Pancreas (tissue), 10 donors: ENCODE results near the gene CMC1. TPM values are rescaled to one million over a fixed set of nuclear protein-coding genes. Genes with fewer than 3 reads are reported as not detected.
"Not testable (repeated sequence)": the region's sequence is repeated elsewhere in the genome, so short reads cannot be mapped to it uniquely, and the experiment has no call there.

Experiments
- ATAC-seq, 4 donors: fragments of 200-7000 bp; cut with Tn5 transposase; one replicate each; pipeline versions ENCODE4 v1.8.0 to v1.9.1; 2020; ENCODE audit warnings: mild to moderate bottlenecking in 4 of 4, moderate library complexity in 4 of 4
- DNase-seq, 6 donors: peaks; one replicate each; pipeline ENCODE4 v3.0.0-alpha.2; 2020
- FAIRE-seq: peaks from 2 replicates; lab custom pipeline; 2012; peaks lifted over from hg19 to GRCh38; lab: Jason Lieb, UNC
- H3K27ac ChIP-seq, 4 donors: fragments of 200-600 bp; sonication (generic); 1 replicate in 3 of 4; 2 replicates in 1 of 4; pipeline versions ENCODE4 v1.5.0 to v1.8.0; 2020
- H3K27me3 ChIP-seq, 4 donors: fragments of 200-600 bp; one replicate each; pipeline ENCODE4 v1.8.0; 2021
- H3K36me3 ChIP-seq, 3 donors: fragments of 200-600 bp; sonication (generic) in 1 of 3; one replicate each; pipeline versions ENCODE4 v1.5.0 to v1.8.0; 2020 to 2021
- H3K4me1 ChIP-seq, 3 donors: fragments of 200-600 bp; one replicate each; pipeline ENCODE4 v1.8.0; 2021
- H3K4me3 ChIP-seq, 4 donors: fragments of 200-600 bp; sonication (generic) in 2 of 4; one replicate each; pipeline versions ENCODE4 v1.5.0 to v1.8.0; 2020 to 2021
- H3K9me3 ChIP-seq, 4 donors: fragments of 200-600 bp; one replicate each; pipeline ENCODE4 v1.8.0; 2021
- WGBS, 2 donors: extraction: QIAGEN DNeasy Blood & Tissue Kit; methylation state at CpG; one replicate each; pipeline ENCODE4 v1.1.7; 2013; 5-methylcytosine and 5-hydroxymethylcytosine counted together
- intact Hi-C, 3 donors: fragments of 100-400 bp; cut with DNase I; formaldehyde crosslinking; loops; one replicate each; pipeline versions ENCODE4 v1.11.1 to v1.14.2; 2022
- polyA plus RNA-seq, 2 donors: library from polyadenylated mRNA; stranded (reverse); fragments of 200-250 nt; gene quantifications; one replicate each; pipeline ENCODE4 v1.2.3, GENCODE V29; 2013
- total RNA-seq, 6 donors: library from RNA; stranded (reverse); fragmentation: NEBNext Ultra II Directional in 4 of 6; extraction: Animal tissue kit (Norgen Biotek cat#: 25700) in 4 of 6; gene quantifications; one replicate each; pipeline versions ENCODE4 v1.2.1 to v1.2.4, GENCODE V29; 2021 to 2023
- TF ChIP-seq, protein P1 (sequence below), 4 donors: fragments of 200-600 bp; sonication (generic) in 3 of 4; IDR thresholded peaks; one replicate each; pipeline versions ENCODE4 v1.5.0 to v1.8.0; 2021; ENCODE audit warnings: antibody characterized with exemption in 4 of 4
- donor health status: healthy with polysubstance abuse.
- donor health status: DM: no; HTN: no; CAD: no; lungs with moderate emphysema.
- donor health status: DM: no; HTN: no; CAD: no.
- donor health status: control.
- donor health status: control.
- donor health status: Bipolar disorder and iron deficiency.
- donor health status: DM: yes; HTN: yes; CAD: no.
- donor health status: DM: no; HTN: no; CAD: no.
- donor health status: DM: no; HTN: no; CAD: no.
- donor health status: DM: yes; HTN: yes; CAD: no.

The CMC1 gene
- total RNA-seq = 1 to 10 TPM; 4.3 to 9.3 (median 7.1) TPM
- 10 to 100 TPM; 16.4 to 23.9 TPM for polyA plus RNA-seq

- no peaks in the 10 kb centered on the region for H3K36me3 ChIP-seq
- peak; percentile 99 for ATAC-seq
- peak within 1 kb of the TSS; percentile 69 to 97 (median 86) for H3K4me3 ChIP-seq
- peak; percentile 37 for FAIRE-seq
- TF ChIP-seq, protein P1, sequence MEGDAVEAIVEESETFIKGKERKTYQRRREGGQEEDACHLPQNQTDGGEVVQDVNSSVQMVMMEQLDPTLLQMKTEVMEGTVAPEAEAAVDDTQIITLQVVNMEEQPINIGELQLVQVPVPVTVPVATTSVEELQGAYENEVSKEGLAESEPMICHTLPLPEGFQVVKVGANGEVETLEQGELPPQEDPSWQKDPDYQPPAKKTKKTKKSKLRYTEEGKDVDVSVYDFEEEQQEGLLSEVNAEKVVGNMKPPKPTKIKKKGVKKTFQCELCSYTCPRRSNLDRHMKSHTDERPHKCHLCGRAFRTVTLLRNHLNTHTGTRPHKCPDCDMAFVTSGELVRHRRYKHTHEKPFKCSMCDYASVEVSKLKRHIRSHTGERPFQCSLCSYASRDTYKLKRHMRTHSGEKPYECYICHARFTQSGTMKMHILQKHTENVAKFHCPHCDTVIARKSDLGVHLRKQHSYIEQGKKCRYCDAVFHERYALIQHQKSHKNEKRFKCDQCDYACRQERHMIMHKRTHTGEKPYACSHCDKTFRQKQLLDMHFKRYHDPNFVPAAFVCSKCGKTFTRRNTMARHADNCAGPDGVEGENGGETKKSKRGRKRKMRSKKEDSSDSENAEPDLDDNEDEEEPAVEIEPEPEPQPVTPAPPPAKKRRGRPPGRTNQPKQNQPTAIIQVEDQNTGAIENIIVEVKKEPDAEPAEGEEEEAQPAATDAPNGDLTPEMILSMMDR (IDR thresholded peaks at IDR 0.05) = no peak
- H3K27me3 ChIP-seq = no peaks in the 10 kb centered on the region
- H3K27ac ChIP-seq = peak within 1 kb of the TSS; percentile 58 to 82 (median 74)
- peak; percentile 98 to 99 (median 99) for DNase-seq
- no peaks in the 10 kb centered on the region for H3K9me3 ChIP-seq
- WGBS, 2 donors = 0 to 1% methylated on average over 68 of the region's 68 CpGs
- intact Hi-C loops = no loop called here
- peaks cover 0 to 15% (median 0%) of the 10 kb centered on the region in 3 donors for H3K4me1 ChIP-seq
Measured at GRCh38 chr3:28241221-28242160, at the start of gene CMC1. Gene CMC1, plus strand, starts transcription at chr3:28241619. Its CDS starts 175 bp downstream, at chr3:28241794.

DNA sequence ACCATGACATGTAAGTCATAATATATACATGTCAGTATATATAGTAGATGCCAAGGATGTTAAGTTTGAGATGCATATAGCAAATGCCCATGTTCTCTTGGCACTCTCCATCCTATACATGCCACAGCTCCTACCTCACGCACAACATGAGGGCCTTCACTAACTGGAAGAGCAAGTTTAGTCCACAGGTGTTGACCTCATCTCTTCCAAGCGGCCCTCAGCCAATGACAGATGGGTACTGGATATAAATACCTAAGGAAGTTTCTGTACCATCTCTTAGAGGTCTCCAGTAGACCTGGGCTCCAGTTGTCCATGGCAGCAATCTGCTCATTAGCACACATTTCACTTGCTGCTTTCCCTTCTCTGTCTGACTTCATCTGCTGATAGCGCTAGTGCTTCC lies 43.3 kb upstream of the CMC1 start:
- no peaks in the 10 kb centered on the region for H3K27me3 ChIP-seq
- no peak overlapping the region for H3K4me3 ChIP-seq
- WGBS, 2 donors = 77 to 86% methylated on average over 3 of the region's 3 CpGs
- no peaks in the 10 kb centered on the region for H3K9me3 ChIP-seq
- intact Hi-C loops = no loop called here
- no peak for ATAC-seq
- FAIRE-seq = no peak
- H3K27ac ChIP-seq = no peak overlapping the region
- no peaks in the 10 kb centered on the region for H3K36me3 ChIP-seq
- no peak for DNase-seq
- TF ChIP-seq, protein P1 (IDR thresholded peaks at IDR 0.05) = no peak
- H3K4me1 ChIP-seq = no peaks in the 10 kb centered on the region

GRCh38 chr3:28198974-28199373 lies 42.4 kb upstream of the CMC1 start:
- Histone ChIP-seq H3K9me3 (no peaks in the 10 kb centered on the region), H3K4me3 (no peak overlapping the region), H3K27ac (no peak overlapping the region), H3K27me3 (no peaks in the 10 kb centered on the region), H3K4me1 (no peaks in the 10 kb centered on the region), H3K36me3 (no peaks in the 10 kb centered on the region)
- TF ChIP-seq, protein P1 (IDR thresholded peaks at IDR 0.05) = no peak
- DNase-seq = no peak
- no peak for ATAC-seq
- no peak for FAIRE-seq
- intact Hi-C loops = no loop called here
- WGBS, 2 donors = 67 to 72% methylated on average over 3 of the region's 3 CpGs

DNA sequence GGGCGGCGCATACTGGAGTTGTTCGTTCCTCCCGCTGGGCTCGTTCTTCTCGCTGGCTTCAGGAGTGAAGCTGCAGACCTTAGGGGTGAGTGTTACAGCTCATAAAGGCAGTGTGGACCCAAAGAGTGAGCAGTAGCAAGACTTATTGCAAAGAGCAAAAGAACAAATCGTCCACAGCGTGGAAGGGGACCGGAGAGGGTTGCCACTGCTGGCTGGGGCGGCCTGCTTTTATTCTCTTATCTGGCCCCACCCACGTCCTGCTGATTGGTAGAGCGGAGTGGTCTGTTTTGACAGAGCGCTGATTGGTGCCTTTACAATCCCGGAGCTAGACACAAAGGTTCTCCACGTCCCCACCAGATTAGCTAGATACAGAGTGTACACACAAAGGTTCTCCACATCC lies 41.8 kb upstream of the CMC1 start:
- H3K27ac ChIP-seq, H3K4me1 ChIP-seq, H3K27me3 ChIP-seq, intact Hi-C loops, H3K9me3 ChIP-seq, FAIRE-seq, DNase-seq, H3K4me3 ChIP-seq, ATAC-seq, H3K36me3 ChIP-seq: not testable (repeated sequence)
- 91 to 95% methylated on average over 15 of the region's 15 CpGs for WGBS, 2 donors

- H3K9me3 ChIP-seq, H3K4me1 ChIP-seq, FAIRE-seq, intact Hi-C loops, H3K36me3 ChIP-seq, H3K27me3 ChIP-seq, H3K27ac ChIP-seq: not testable (repeated sequence)
- peak in 1 of 4 donors; percentile 20 for ATAC-seq
- DNase-seq = peak in 3 of 6 donors; percentile 15 to 58 (median 44)
- 63 to 66% methylated on average over 27 to 47 of the region's 47 CpGs for WGBS, 2 donors
- peak overlapping the region in 3 of 4 donors; percentile 10 to 31 (median 24) for H3K4me3 ChIP-seq
Measured at GRCh38 chr3:28200366-28200848, 41.0 kb upstream of the CMC1 start.
